Stimulated activated CD8-positive, alpha-beta memory T cell treated with anti-CD3 and anti-CD28 coated beads, Interleukin-2, amount 100 ng/mL, for 1 hour (primary cell): ENCODE data around the gene TFEB.

ENCODE experiments used
- DNase-seq, 2 donors: peaks; one replicate each; pipeline ENCODE4 v3.0.0-alpha.2; 2020; ENCODE audit warnings: low read depth in 2 of 2

TFEB gene

DNA sequence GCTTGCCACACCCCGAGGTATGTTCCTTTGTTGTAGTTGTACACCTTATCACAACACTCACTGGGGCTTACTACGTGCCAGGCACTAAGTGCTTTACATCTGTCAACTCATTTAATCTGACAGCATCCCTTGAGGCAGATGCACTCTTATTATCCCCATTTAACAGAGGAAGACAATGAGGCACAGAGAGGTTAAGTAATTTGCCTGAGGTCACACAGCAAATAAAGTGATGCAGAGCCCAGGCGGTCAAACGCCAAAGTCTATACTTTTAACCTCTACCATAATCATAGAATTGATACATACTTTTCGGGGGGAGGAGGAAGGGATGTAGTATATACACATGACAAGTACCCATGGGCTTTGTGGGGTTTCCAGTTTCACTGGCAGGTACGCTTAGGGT, 59.4 kb downstream of the TFEB start:
- DNase-seq = no peak

DNA sequence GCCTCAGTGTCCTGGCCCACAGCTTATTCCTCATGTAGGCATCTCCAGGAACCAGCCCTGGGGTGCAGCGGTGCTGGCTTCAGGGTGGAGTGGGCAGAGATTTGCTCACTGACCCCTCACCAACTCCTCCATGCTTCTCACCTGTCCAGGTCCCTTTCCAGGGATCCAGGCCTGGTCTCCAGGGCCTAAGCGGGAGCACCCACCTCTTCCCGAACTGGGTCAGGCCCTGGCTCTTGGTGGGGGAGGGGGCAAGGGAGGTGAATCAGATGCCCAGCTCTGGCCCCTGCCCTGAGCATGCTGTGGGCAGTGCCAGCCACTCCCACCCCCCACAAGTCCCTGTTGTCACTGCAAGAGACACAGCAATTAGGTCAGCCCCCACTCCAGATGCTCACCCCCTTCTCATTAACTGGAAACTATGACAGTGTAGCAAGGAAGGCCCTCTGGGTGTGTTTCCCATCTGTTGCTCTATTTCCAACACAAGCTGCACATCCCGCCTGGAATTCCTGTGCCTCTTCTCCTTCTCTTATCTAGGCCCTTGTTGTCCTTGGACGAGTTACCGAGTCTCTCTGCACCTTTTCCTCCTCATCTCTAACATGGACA, 60.1 kb downstream of the TFEB start:
- DNase-seq = no peak

DNA sequence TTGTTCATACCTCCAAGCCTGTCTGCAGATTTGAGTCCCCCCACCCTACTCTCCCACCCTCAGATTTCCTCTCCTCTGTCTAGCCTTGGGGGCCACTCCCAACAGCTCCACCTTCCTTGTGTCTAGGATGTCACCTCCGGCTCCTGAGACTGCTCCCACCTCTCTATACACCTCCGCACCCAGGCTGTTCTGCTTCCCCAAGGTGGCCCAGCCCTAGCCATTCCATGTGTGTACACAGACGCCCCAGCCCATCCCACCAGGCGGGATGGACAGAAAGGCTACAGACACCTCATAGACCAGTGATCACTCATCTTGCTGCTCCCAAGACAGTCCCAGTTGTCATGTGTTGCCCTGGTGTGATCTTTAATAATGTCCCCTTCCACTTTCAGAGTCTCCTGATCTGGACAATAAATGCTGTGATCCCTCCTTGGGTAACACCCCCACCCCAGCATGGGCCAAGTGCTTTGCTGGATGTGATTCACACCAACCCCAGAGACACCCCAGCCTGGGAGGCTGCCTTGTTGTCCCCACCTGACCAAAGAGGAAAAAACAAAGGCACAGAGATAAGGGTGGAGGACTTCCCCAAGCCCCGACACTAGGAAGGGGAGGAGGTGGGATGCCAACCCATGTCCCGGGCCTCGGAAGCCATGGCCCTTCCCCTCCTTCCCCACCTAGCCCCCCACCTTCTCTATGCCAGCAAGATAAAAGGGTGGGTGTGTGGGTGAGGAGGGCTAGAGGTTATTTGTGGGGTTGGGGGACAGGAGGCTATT, 61.0 kb downstream of the TFEB start:
- DNase-seq = no peak

GRCh38 chr6:41673704-41674000, 61.8 kb downstream of the TFEB start:
- no peak for DNase-seq

DNA sequence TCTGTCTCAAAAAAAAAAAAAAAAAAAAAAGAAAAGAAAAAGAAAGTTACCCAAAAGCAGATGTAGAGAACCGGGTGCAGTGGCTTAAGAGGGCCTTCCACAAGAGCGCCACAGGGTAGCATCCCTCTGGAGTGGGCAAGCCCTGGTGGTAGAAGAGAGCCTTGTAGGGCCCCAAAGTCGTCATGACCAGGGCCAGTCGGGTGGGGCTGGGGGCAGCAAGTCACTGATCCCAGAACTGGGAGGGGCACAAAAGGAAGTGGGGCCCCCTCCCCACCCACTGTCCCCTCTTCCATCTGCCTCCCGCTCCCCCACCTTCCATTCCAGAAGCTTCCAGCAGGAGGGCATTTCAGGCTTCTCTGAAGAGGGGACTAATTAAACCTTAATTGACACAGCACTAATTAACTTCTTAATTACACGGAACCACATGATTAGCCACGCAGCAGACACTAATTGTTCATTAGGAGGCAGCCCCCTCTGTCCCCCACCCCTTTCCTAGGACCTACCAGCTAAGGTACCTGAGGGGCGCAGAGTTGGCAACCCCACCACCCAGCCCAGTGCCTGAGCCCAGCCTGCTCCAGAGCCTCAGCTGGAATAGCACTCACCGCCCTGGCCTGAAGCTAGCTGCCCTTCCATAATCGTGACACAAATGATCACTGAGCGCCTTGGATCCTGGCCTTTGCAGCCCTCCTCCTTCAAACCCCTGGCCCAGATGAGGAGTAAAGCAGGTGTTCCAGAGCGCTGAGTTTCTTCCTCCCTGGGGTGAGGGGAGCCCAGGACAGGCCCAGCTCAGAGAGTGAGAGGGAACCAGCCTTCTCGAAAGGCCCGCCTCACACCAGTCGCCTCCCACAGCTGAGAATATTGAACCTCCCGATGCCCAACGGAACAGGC, 62.3 kb downstream of the TFEB start:
- no peak for DNase-seq

- DNase-seq = no peak
These were observed 63.4 kb downstream of the TFEB start for GRCh38 chr6:41672016-41672415.

DNA sequence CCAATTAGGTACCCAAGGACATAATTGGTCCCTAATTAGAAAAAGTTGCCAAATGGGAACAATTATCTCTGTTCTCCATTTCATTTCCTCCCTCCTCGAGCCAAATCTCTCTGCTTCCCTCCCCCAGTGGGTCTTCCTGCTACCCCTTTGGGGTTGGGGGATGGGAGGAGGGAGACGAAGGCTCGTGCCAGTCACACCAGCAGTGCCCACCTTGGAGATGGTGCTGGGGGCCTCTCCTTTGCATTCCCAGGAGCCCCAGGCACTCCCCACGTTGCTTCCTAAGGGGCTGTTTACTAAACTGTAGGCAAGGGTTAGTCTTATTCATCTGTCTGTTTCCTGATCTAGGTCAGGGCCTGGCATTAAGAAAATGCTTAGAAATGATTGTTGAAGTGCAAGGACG, 64.0 kb downstream of the TFEB start:
- DNase-seq = no peak

DNA sequence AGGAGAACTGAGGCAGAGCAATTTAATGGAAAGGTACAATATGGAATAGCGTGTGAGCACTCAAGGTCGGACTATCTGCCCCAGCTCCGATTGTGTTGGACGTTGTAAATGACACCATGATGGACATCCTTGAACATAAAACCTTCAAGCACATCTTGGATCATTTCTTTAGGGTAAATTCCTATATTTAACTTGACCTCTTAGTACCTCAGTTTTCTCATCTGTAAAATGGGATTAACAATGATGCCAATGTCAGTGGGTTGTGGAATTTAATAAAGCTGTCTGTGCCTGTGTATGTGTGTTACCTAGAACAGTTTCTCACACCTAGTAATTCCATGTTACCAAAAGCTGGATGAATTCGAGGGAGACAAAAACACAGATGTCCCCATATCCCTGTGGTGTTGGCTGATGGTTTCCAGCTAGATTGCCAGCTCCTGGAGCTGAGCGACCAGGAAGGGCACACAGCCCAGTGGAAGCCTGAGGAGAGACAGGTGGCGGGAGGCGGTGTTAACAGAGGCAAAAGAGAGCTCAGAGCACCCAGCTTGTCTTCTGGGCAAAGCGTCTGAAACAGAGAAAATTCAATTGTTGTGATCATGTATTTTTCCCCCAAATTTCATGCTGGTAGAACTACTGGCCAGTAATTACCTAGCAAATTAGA, 64.6 kb downstream of the TFEB start:
- DNase-seq = no peak

DNA sequence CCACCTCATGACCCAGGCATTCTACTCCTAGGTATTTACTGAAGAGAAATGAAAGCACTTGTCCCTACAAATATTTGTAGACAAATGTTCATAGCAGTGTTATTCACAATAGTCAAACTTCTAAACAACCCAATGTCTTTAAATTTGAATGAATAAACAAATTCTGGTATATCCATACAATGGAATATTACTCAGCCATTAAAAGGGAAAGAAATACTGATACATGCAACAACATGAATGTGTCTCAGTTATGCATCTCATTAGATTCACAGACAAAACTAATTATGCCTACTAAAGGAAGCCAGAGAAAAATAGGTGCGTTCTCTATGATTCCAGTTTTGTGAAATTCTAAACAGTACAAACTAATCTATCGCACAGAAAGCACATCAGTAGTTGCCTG, 66.4 kb downstream of the TFEB start:
- no peak for DNase-seq

DNA sequence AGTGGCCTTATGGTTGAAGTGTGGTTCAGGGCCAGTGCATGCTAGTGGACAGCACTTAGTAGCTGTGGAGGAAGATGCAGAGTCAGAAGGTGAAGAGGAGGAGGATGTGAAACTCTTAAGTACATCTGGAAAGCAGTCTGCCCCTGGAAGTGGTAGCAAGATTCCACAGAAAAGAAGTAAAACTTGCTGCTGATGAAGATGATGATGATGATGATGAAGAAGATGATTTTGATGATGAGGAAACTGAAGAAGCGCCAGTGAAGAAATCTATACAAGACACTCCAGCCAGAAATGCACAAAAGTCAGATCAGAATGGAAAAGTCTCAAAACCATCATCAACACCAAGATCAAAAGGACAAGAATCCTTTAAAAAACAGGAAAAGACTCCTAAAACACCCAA, 68.2 kb downstream of the TFEB start:
- DNase-seq = no peak

- DNase-seq = no peak
These were observed 71.1 kb downstream of the TFEB start for GRCh38 chr6:41664271-41664670.

DNA sequence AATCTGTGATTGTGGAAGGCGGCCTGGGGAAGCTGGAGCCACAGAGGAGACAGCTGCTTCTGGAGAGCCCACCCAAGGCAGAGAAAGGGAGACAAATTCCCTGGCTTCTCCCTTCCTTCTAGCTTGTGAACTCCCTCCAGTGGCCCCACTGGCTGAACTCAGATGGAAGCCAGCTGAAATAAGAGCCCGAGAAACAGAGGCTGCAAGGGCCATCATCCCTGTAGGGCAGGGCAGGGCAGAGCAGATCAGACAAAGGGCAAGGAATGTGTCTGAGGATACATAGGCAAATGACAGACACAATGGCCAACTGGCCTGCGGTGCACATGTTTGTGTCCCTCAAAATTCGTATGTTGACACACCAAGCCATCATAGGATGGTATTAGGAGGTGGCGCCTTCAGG, 71.8 kb downstream of the TFEB start:
- DNase-seq = no peak

DNA sequence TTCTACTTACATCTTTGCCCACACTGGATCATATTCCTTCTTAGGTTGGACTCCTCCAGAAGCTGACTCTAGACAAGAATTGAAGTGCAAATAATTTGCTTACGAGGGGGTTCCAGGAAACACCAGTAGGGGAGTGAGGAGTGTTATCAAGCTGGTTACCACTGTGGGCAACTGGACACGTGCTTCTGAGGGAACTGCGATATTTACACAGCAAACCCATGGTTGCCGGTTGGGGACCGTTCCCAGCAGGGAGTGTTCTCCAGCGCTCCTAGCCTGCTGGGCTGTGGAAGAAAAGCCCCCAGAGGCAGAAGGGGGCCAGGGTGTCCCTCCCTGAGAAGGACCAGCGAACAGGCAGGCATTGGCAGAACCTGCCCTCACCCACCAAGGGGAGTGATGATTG, 75.5 kb downstream of the TFEB start:
- DNase-seq = no peak

GRCh38 chr6:41658636-41659035, 76.8 kb downstream of the TFEB start:
- no peak for DNase-seq

DNA sequence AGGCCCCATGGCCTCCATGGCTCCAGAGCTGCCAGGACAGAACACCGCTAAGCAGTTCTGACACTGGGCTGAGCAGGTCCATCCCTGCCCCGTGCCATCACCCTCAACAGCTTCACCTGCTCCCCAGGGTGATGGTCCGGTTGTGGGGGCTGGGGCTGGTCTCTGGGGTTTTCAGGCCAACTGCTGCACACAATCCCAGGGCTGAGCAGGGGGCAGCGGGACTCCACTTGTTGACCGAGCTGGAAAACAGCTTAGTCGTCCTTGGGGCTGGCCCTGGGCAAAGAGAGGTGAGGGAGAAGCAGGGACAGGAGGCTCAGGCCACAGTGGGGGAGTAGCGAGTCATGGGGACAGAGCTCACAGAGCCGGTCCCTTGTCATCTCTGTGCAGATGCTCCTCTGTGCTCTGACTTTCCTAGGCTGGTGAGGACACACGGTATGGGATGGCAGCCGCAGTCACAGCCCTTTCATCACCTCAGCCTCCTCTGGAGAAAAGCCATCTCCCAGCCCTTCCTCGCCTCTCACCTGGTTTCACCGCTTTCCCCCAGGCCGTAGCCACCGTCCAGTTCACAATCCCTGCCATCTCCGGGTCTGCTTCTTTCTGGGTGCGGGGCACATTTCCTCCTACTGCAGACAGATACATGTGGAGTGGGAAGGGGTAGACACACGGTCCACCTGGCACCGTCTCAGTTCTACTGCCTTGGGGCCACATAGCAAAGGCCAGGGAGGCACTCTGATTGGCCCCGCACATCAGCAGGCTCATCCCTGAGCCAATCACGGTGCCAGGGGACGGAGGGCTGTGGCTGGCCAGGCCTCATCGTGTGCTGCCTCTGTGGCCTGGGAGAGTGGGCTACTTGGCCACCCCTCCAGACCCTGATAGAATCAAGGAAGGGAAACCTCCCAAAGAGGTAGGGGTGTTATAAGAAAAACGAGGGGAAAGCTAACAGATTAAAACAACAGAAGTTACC, 78.0 kb downstream of the TFEB start:
- no peak for DNase-seq

DNA sequence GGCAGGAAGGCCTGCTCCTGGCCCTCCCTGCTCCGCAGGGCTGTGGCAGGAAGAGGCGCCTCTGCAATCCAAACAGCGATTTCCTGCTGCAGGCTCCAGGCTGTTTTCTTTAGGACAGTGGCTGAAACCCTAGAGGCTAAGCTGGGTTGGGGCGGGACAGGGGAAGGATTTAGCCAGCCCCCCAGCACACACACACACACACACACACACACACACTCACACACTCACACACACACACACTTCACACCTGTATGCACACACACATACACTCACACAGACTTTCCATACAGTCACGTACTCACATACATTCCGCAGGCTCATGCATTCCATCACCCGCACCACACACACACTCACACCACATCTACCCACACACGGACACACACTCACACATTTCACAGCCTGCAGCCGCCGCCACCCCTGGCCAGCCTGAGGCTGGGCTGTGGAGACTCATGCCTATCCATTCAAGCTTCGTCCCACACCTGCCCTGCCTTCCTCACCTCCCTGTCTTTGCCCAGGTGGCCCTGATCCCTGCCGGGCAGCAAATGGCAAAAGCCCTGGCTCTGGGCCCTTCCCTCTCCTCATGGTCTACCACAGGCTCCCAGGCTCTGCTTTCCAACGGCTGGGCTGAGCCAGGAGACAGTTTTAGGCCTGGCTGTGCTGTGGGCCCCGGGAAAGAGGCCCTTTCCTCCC, 79.3 kb downstream of the TFEB start:
- DNase-seq = no peak

DNA sequence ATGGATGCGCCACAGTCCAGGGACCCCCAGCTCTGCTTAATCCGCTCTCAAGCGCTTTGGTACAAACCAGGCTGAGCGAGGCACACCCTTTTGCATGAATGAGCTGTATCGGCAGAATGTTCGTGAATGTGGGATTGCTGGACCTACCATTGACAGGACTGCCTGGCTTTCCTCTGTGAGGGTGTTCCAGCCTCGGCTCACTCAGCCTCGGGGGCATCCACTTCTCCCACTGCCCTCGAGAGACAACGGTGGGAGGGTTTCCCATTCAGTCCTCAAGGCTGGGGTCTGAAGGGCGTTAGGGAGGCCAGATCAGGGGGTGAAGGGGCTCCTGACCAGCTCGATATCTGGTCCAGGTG, 79.8 kb downstream of the TFEB start:
- no peak for DNase-seq

DNA sequence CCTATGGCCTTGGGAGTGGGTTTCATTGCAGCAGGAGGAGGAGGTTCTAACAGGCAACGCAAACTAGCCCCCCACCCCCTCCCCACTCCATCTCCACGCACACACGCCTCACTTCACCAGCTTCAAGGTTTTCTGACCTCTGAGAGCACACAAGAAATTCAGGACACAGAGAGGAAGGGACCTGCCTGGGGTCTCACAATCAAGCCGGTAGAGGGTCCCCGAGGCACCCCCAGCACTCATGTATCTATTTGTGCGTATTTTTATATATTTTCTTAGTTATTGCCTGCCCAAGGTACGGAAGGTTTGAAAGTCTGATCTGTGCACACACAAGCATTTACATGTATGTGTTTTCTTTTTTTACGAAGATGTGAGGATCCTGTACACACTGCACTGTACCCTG, 80.2 kb downstream of the TFEB start:
- DNase-seq = no peak

- no peak for DNase-seq
These were observed 80.7 kb downstream of the TFEB start for GRCh38 chr6:41654698-41655151.

DNA sequence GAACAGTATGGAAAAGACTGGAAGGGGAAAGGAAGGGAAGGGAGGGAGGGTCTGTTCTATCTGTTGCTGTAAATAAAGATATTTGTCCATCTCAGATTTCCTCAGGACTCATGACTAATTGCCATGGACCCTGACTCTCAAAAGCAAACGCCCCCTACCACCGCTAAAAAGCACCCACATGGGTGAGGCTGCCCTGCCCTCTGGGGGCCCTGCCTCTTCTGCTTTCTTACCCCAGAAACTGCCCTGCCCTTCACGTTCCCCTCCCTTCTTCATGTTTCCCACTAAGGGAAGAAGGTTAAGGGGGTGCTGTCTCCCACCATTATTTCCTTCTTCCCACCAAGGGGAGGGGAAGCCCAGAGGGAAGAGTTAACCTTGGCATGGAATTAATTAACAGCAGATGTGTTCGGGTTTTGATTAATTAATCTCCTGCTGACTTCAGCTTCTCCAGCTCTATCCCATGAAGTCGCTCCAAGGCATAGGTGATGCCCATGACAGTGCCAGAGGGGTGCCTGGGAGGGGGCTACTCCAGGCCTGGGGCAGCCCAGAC, 81.2 kb downstream of the TFEB start:
- DNase-seq = no peak
